Panc1 (cell line): ENCODE data around the gene UGT1A5. TPM values are rescaled to one million over a fixed set of nuclear protein-coding genes. Genes with fewer than 3 reads are reported as not detected.

ENCODE experiments used
- ATAC-seq: fragments of 200-7000 bp; cut with Tn5 transposase; 2 replicates; pipeline ENCODE4 v1.9.1; 2020; ENCODE audit warnings: mild to moderate bottlenecking, moderate library complexity
- BruUV-seq: library from RNA; stranded (reverse); fragments of 400-500 nt; replicated peaks from 2 replicates; lab custom pipeline; 2021; lab: Mats Ljungman, UMichigan
- CTCF ChIA-PET: fragments of 300-600 bp; sonication (Branson Sonifier 250); formaldehyde crosslinking; loops from one replicate; lab custom pipeline; 2022; ENCODE audit warnings: antibody characterized with exemption; lab: Charles Lee
- POLR2A ChIA-PET: fragments of 300-600 bp; sonication (Branson Sonifier 250); formaldehyde crosslinking; loops from one replicate; lab custom pipeline; 2022; ENCODE audit warnings: antibody characterized with exemption; lab: Charles Lee
- DNase-seq: peaks from one replicate; pipeline ENCODE4 v3.0.0-alpha.2; 2010; ENCODE audit warnings: low read depth, low spot score
- H3K27ac ChIP-seq: 2 replicates; pipeline ENCODE4 v1.5.1; 2011; ENCODE audit warnings: mild to moderate bottlenecking, low read length, inconsistent platforms
- H3K27me3 ChIP-seq: fragments of 200-500 bp; sonication (Bioruptor generic); 2 replicates; pipeline ENCODE4 v1.6.0; 2014; ENCODE audit warnings: low read length, inconsistent platforms; ENCODE audit not compliant: control insufficient read depth, insufficient read depth
- H3K36me3 ChIP-seq: fragments of 200-500 bp; sonication (Bioruptor generic); 2 replicates; pipeline ENCODE4 v1.5.1; 2014; ENCODE audit warnings: inconsistent platforms, mild to moderate bottlenecking, low read length, moderate library complexity; ENCODE audit not compliant: control insufficient read depth, insufficient read depth
- H3K4me1 ChIP-seq: 2 replicates; pipeline ENCODE4 v1.5.1; 2011; ENCODE audit warnings: inconsistent platforms, mild to moderate bottlenecking, low read length, moderate library complexity; ENCODE audit not compliant: control insufficient read depth, insufficient read depth
- H3K4me3 ChIP-seq, 2 experiments: 2 replicates each; pipeline ENCODE4 v1.5.1; 2011 to 2012; ENCODE audit warnings: low read depth in 2 of 2, low read length in 2 of 2, mild to moderate bottlenecking in 2 of 2, inconsistent platforms in 1 of 2, moderate library complexity in 1 of 2
- H3K9me3 ChIP-seq: fragments of 200-500 bp; sonication (Bioruptor generic); 2 replicates; pipeline ENCODE4 v1.5.1; 2014; ENCODE audit warnings: low read depth, mild to moderate bottlenecking, inconsistent platforms, low read length, moderate library complexity; ENCODE audit not compliant: control insufficient read depth, insufficient read depth
- POLR2AphosphoS5 ChIP-seq: IDR thresholded peaks from 2 replicates; pipeline ENCODE4 v1.6.1; 2012; ENCODE audit warnings: mild to moderate bottlenecking, low read depth, low read length, moderate library complexity
- SIN3A ChIP-seq: IDR thresholded peaks from 2 replicates; pipeline ENCODE4 v1.6.1; 2012; ENCODE audit warnings: low read depth, mild to moderate bottlenecking, low read length, moderate library complexity, borderline replicate concordance; ENCODE audit not compliant: insufficient read depth
- TCF7L2 ChIP-seq: IDR thresholded peaks from 2 replicates; pipeline ENCODE4 v1.6.1; 2011; ENCODE audit warnings: mild to moderate bottlenecking, low read depth, low read length, inconsistent platforms
- in situ Hi-C: cut with HindIII; loops from 2 replicates; pipeline ENCODE4 v1.10.0; 2016; ENCODE audit warnings: low sequenced_read_pairs, low pct_unique_long_range_greater_than_20kb
- intact Hi-C: fragments of 100-400 bp; cut with micrococcal nuclease; formaldehyde crosslinking; loops from one replicate; pipeline ENCODE4 v1.10.0; 2022; ENCODE audit not compliant: unreplicated experiment
- total RNA-seq: library from RNA; stranded (reverse); gene quantifications from one replicate; pipeline ENCODE4 v1.2.1, GENCODE V29; 2021; ENCODE audit not compliant: unreplicated experiment
- TF ChIP-seq, protein P1 (sequence below): fragments of 450-650 bp; IDR thresholded peaks from 2 replicates; pipeline ENCODE4 v1.5.1; 2017; ENCODE audit warnings: mild to moderate bottlenecking
- TF ChIP-seq, protein P2 (sequence below), 2 experiments: IDR thresholded peaks; 2 replicates each; pipeline ENCODE4 v1.6.1; 2011 to 2012; ENCODE audit warnings: low read depth in 2 of 2, control low read depth in 1 of 2, low read length in 1 of 2, mild to moderate bottlenecking in 1 of 2, moderate library complexity in 1 of 2; ENCODE audit not compliant: insufficient read depth in 1 of 2

UGT1A5 gene
- total RNA-seq, 1 experiment from 2014 or later: not detected

DNA sequence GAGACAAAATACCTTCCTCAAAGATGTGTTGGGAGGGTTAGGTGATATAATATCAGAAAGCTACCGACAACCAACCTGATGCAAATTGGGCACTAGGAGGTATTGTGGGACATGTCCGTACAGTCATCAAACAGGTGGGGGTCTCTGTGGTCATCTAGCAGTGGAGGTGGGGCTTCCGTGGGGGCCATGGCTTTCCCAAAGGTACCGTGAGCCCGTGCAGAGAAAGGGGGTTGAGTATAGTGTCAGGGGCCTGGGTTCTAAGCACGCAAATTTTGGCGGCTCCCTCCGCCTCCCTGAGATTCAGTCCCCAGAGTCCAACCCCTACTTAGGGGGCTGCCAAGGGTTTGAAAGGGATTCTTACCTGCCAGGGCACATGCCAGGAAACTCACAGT lies 109.0 kb downstream of the UGT1A5 start:
- H3K36me3 ChIP-seq: no peaks in the 10 kb centered on the region
- no peaks in the 10 kb centered on the region for H3K4me1 ChIP-seq
- in situ Hi-C loops: no loop called here
- H3K27me3 ChIP-seq: no peaks in the 10 kb centered on the region
- POLR2A ChIA-PET: no interaction called here
- DNase-seq (no peak), ATAC-seq (no peak)
- TF ChIP-seq SIN3A: no peak
- TF ChIP-seq, protein P1, sequence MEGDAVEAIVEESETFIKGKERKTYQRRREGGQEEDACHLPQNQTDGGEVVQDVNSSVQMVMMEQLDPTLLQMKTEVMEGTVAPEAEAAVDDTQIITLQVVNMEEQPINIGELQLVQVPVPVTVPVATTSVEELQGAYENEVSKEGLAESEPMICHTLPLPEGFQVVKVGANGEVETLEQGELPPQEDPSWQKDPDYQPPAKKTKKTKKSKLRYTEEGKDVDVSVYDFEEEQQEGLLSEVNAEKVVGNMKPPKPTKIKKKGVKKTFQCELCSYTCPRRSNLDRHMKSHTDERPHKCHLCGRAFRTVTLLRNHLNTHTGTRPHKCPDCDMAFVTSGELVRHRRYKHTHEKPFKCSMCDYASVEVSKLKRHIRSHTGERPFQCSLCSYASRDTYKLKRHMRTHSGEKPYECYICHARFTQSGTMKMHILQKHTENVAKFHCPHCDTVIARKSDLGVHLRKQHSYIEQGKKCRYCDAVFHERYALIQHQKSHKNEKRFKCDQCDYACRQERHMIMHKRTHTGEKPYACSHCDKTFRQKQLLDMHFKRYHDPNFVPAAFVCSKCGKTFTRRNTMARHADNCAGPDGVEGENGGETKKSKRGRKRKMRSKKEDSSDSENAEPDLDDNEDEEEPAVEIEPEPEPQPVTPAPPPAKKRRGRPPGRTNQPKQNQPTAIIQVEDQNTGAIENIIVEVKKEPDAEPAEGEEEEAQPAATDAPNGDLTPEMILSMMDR: no peak
- TF ChIP-seq, protein P2, sequence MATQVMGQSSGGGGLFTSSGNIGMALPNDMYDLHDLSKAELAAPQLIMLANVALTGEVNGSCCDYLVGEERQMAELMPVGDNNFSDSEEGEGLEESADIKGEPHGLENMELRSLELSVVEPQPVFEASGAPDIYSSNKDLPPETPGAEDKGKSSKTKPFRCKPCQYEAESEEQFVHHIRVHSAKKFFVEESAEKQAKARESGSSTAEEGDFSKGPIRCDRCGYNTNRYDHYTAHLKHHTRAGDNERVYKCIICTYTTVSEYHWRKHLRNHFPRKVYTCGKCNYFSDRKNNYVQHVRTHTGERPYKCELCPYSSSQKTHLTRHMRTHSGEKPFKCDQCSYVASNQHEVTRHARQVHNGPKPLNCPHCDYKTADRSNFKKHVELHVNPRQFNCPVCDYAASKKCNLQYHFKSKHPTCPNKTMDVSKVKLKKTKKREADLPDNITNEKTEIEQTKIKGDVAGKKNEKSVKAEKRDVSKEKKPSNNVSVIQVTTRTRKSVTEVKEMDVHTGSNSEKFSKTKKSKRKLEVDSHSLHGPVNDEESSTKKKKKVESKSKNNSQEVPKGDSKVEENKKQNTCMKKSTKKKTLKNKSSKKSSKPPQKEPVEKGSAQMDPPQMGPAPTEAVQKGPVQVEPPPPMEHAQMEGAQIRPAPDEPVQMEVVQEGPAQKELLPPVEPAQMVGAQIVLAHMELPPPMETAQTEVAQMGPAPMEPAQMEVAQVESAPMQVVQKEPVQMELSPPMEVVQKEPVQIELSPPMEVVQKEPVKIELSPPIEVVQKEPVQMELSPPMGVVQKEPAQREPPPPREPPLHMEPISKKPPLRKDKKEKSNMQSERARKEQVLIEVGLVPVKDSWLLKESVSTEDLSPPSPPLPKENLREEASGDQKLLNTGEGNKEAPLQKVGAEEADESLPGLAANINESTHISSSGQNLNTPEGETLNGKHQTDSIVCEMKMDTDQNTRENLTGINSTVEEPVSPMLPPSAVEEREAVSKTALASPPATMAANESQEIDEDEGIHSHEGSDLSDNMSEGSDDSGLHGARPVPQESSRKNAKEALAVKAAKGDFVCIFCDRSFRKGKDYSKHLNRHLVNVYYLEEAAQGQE (IDR thresholded peaks at IDR 0.05; ENCODE audit: insufficient read depth in 1 of 2, low read depth in 2 of 2, low read length in 1 of 2): no peak
- TF ChIP-seq TCF7L2: no peak
- TF ChIP-seq POLR2AphosphoS5: no peak
- intact Hi-C loops: no loop called here
- no peak overlapping the region for H3K4me3 ChIP-seq
- H3K9me3 ChIP-seq: no peaks in the 10 kb centered on the region
- no peak overlapping the region for H3K27ac ChIP-seq
- CTCF ChIA-PET: no interaction called here
- BruUV-seq: no TSS peak

DNA sequence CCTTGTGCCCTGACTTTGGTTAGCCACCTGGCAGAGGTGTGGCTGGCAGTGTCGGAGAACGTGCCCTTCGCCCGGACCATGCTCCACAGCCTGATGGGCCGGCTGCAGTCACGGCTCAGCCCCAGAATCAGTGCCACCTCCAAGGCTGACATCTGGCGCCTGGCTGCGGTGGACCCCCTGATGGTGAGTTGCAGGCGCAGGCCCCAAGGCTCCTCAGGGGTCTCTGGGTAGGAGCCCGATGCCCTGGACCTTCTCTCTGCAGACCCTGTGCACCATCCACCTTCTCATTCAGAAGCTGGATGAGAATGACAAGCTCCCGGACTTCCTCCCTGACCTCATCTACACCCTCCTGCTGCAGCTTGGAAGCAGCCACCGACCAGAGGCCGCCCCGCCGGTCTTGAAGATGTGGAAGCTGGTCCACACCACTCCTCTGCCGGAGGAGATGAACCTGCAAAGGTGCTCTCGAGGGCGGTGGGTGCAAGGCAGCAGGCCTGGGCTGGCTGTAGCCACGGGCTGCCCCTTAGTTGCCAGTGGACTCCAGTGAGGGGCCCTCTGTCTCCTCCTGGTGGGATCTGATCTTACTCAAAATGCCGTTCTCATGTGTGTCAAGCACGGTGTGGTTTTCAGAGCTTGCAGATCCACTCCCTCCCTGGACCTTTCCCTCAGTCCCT lies 109.5 kb downstream of the UGT1A5 start:
- Histone ChIP-seq H3K4me1 (no peaks in the 10 kb centered on the region), H3K27me3 (no peaks in the 10 kb centered on the region), H3K27ac (no peak overlapping the region), H3K36me3 (no peaks in the 10 kb centered on the region), H3K4me3 (no peak overlapping the region), H3K9me3 (no peaks in the 10 kb centered on the region)
- ATAC-seq: no peak
- CTCF ChIA-PET: no interaction called here
- DNase-seq: no peak
- BruUV-seq: no TSS peak
- intact Hi-C loops: no loop called here
- POLR2A ChIA-PET: no interaction called here
- in situ Hi-C loops: no loop called here
- TF ChIP-seq TCF7L2 (no peak), SIN3A (no peak), POLR2AphosphoS5 (no peak)
- TF ChIP-seq, protein P2 (IDR thresholded peaks at IDR 0.05; ENCODE audit: insufficient read depth in 1 of 2, low read depth in 2 of 2, low read length in 1 of 2): no peak
- TF ChIP-seq, protein P1: no peak
